Ovary (tissue), 3 donors: ENCODE data around the gene HSD17B7.

Experiments
- POLR2A ChIP-seq: fragments of 450-650 bp; IDR thresholded peaks from one replicate; pipeline ENCODE4 v1.6.1; 2017; ENCODE audit warnings: antibody characterized with exemption, mild to moderate bottlenecking, moderate library complexity
- TF ChIP-seq, protein P1 (sequence below), 3 donors: fragments of 450-650 bp in 2 of 3; fragments of 200-600 bp in 1 of 3; IDR thresholded peaks; one replicate each; pipeline versions ENCODE4 v1.5.1 to v1.8.0; 2016 to 2022; ENCODE audit warnings: antibody characterized with exemption in 3 of 3, mild to moderate bottlenecking in 1 of 3
- donor health status: DM: no; HTN: no; CAD: no.

DNA sequence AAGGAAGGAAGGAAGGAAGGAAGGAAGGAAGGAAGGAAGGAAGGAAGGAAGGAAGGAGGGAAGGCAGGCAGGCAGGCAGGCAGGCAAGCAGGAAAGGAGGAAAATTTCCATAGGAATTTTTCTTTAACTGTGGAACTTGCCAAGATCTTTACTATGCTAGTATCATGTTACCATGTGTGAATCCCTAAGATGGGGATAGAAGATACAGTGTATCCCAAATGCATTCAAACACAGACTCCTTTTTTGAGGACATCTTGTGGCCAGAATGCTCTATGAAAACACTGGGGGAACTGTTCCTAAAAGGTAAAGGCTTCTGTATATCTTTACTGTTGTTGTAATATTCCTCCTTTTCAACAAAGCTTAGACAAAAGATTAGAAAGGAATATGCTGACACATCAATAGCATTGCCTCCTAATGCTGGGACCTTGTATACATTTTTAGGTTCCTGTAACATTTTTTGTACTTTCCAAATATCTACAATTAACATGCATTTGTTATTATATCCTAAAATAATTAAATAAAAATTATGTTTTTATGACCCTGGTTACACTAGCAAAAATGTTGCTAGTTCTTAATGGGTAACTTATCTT, 49.8 kb downstream of the HSD17B7 start:
- TF ChIP-seq, protein P1, sequence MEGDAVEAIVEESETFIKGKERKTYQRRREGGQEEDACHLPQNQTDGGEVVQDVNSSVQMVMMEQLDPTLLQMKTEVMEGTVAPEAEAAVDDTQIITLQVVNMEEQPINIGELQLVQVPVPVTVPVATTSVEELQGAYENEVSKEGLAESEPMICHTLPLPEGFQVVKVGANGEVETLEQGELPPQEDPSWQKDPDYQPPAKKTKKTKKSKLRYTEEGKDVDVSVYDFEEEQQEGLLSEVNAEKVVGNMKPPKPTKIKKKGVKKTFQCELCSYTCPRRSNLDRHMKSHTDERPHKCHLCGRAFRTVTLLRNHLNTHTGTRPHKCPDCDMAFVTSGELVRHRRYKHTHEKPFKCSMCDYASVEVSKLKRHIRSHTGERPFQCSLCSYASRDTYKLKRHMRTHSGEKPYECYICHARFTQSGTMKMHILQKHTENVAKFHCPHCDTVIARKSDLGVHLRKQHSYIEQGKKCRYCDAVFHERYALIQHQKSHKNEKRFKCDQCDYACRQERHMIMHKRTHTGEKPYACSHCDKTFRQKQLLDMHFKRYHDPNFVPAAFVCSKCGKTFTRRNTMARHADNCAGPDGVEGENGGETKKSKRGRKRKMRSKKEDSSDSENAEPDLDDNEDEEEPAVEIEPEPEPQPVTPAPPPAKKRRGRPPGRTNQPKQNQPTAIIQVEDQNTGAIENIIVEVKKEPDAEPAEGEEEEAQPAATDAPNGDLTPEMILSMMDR (IDR thresholded peaks at IDR 0.05) = no peak
- TF ChIP-seq POLR2A = no peak
